HG03571 (cell line): Measurements from ENCODE around the gene ZNF236.
"Not testable (repeated sequence)": the region's sequence is repeated elsewhere in the genome, so short reads cannot be mapped to it uniquely, and the experiment has no call there.

ENCODE experiments used
- ATAC-seq: cut with Tn5 transposase; IDR thresholded peaks from one replicate; pipeline ENCODE4 v1.9.1; 2021; ENCODE audit not compliant: unreplicated experiment

The ZNF236 gene

GRCh38 chr18:76943542-76944339 is 121.4 kb downstream of the ZNF236 start:
- no peak for ATAC-seq

GRCh38 chr18:76944346-76944745 is 122.0 kb downstream of the ZNF236 start:
- ATAC-seq, result not testable (repeated sequence)

- ATAC-seq, result no peak
These were observed 126.0 kb downstream of the ZNF236 start for GRCh38 chr18:76948345-76948744.

GRCh38 chr18:76951456-76952247 is 129.3 kb downstream of the ZNF236 start:
- ATAC-seq, result no peak

GRCh38 chr18:76952747-76953146 is 130.4 kb downstream of the ZNF236 start:
- no peak for ATAC-seq

- ATAC-seq, result no peak
These were observed 130.8 kb downstream of the ZNF236 start for GRCh38 chr18:76953156-76953555.

GRCh38 chr18:76953583-76954233 is 131.4 kb downstream of the ZNF236 start:
- ATAC-seq, result no peak

GRCh38 chr18:76955524-76956170 is 133.3 kb downstream of the ZNF236 start:
- ATAC-seq, result no peak

- no peak for ATAC-seq
These were observed 134.3 kb downstream of the ZNF236 start for GRCh38 chr18:76956648-76957047.

GRCh38 chr18:76957384-76958355 is 135.3 kb downstream of the ZNF236 start:
- ATAC-seq, result no peak

GRCh38 chr18:76958692-76959341 is 136.5 kb downstream of the ZNF236 start:
- ATAC-seq, result no peak

GRCh38 chr18:76959605-76960004 is 137.2 kb downstream of the ZNF236 start:
- no peak for ATAC-seq

GRCh38 chr18:76960528-76961035 is 138.2 kb downstream of the ZNF236 start:
- no peak for ATAC-seq

GRCh38 chr18:76962851-76963250 is 140.5 kb downstream of the ZNF236 start:
- ATAC-seq, result no peak

GRCh38 chr18:76963936-76964335 is 141.6 kb downstream of the ZNF236 start:
- no peak for ATAC-seq

- ATAC-seq, result peak; percentile 68
These were observed 143.3 kb downstream of the ZNF236 start for GRCh38 chr18:76965555-76966151.

GRCh38 chr18:76967299-76967698 is 144.9 kb downstream of the ZNF236 start:
- not testable (repeated sequence) for ATAC-seq

- no peak for ATAC-seq
These were observed 145.5 kb downstream of the ZNF236 start for GRCh38 chr18:76967721-76968472.
